ENCODE results near the gene TRAK2.

DNA sequence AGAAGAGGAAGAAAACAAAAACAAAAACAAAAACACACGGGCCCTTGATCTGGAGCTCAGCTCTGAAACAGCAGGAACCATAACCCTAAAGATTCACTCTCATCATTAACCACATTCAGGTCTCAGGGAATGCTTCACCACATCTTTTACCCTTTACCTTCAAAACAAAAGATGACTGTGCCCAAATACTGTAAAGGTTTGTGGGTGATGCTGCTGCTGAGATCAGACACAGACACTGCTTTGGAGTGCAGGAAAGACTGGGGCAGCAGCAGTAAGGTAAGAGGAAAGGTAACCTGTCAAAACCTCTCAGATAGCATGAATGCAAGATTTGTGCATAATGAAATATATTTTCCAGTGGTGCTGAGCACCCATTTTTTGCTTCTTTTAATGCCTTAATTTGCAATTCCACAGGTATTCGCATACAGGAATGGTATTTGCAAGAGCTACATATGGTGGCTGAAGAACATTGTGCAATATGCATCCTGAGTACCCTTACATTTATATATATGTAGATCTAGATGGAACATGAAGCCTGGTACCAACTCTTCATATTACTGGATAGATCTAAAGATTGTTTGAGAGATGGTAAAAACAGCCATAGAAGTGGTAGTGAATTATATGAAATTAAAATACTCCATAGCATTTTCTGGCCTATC lies 90.1 kb downstream of the TRAK2 start:
- TF ChIP-seq CTCF (IDR thresholded peaks at IDR 0.05) (no peak), POLR2A (IDR thresholded peaks at IDR 0.05) (no peak), POLR2AphosphoS5 (IDR thresholded peaks at IDR 0.05) (no peak)
